NT2/D1 (cell line): ENCODE data around the gene KCTD8.

Experiments
- DNase-seq: peaks from one replicate; pipeline ENCODE4 v3.0.0-alpha.2; 2011; ENCODE audit warnings: low read depth, low spot score
- H3K27me3 ChIP-seq: 2 replicates; pipeline ENCODE4 v1.6.0; 2011; ENCODE audit warnings: mild to moderate bottlenecking; ENCODE audit not compliant: insufficient read length, insufficient read depth
- H3K36me3 ChIP-seq: 2 replicates; pipeline ENCODE4 v1.6.1; 2011; ENCODE audit warnings: mild to moderate bottlenecking, low read length, mixed read lengths; ENCODE audit not compliant: insufficient read depth, insufficient read length
- H3K4me1 ChIP-seq: 2 replicates; pipeline ENCODE4 v1.5.1; 2011; ENCODE audit not compliant: insufficient read depth, insufficient read length
- H3K4me3 ChIP-seq: 2 replicates; pipeline ENCODE4 v1.5.1; 2011; ENCODE audit warnings: low read depth; ENCODE audit not compliant: insufficient read length
- H3K9ac ChIP-seq: 2 replicates; pipeline ENCODE4 v1.6.0; 2011; ENCODE audit warnings: low read depth; ENCODE audit not compliant: insufficient read length
- H3K9me3 ChIP-seq: 2 replicates; pipeline ENCODE4 v1.5.1; 2011; ENCODE audit warnings: mild to moderate bottlenecking, low read length; ENCODE audit not compliant: insufficient read depth
- SUZ12 ChIP-seq: IDR thresholded peaks from 2 replicates; pipeline ENCODE4 v1.6.1; 2011; ENCODE audit not compliant: insufficient read length, insufficient read depth; ENCODE audit errors: extremely low read depth
- YY1 ChIP-seq: IDR thresholded peaks from 2 replicates; pipeline ENCODE4 v1.6.1; 2011; ENCODE audit not compliant: insufficient read length, insufficient read depth
- ZNF274 ChIP-seq: IDR thresholded peaks from 2 replicates; pipeline ENCODE4 v1.6.1; 2011; ENCODE audit warnings: mild to moderate bottlenecking, low read depth, low read length

Gene KCTD8

DNA sequence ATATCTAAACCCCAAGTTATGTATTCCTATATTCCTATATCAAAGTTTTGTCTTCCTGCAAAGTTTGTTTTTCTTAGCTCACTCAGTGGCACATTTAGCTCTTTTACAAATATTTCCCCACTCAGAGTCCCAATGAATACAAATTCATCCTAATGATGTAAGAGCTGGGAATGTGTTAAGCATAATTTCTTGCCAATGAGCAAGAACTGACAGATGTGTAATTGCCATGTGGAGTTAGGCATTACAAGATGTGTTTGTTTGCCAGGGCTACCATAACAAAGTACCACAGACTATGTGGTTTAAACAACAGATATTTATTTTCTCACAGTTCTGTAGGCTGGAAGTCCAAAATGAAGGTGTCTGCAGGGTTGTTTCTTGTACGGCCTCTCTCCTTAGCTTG lies 302.1 kb downstream of the KCTD8 start:
- Histone ChIP-seq H3K4me3 (no peak overlapping the region), H3K36me3 (no peaks in the 10 kb centered on the region), H3K9me3 (no peaks in the 10 kb centered on the region), H3K4me1 (no peaks in the 10 kb centered on the region), H3K27me3 (no peaks in the 10 kb centered on the region), H3K9ac (no peak overlapping the region)
- DNase-seq, result no peak
- TF ChIP-seq SUZ12 (no peak), YY1 (no peak), ZNF274 (no peak)

DNA sequence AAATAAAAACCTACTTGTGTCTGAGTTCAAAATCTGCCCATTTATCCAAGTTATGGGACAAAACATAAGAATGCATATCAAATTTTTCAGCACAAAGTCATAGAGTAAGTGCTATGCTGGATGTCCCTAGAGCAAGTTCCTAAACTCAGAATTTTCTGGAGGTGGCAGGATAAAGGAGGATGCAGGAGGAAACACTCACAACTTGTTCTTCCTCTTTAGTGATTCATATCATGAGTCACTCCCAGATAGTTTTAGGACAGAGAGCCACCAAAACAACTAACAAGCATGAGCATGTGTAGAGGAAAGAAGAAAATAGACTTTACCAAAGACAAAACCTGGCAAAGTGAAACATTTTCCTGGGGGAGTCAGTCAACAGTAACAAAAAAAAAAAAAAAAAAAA lies 302.7 kb downstream of the KCTD8 start:
- TF ChIP-seq SUZ12 (no peak), ZNF274 (no peak), YY1 (no peak)
- DNase-seq, result no peak

DNA sequence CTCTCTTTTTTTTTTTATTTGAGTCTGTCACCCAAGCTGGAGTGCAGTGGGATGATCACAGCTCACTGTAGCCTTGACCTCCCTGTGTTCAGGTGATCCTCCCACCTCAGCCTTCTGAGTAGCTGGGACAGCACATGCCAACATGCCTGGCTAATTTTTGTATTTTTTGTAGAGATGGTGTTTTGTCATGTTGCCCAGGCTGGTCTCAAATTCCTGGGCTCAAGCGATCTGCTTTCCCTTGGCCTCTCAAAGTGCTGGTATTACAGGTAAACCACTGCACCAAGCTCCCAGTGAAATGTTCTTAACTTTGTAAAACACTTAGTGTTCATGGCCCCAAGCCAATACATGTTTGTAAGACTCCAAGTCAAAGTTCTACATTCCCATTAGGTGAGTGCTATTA lies 316.1 kb downstream of the KCTD8 start:
- H3K9me3 ChIP-seq, result no peaks in the 10 kb centered on the region
- H3K4me3 ChIP-seq, result no peak overlapping the region
- DNase-seq, result no peak
- H3K4me1 ChIP-seq, result no peaks in the 10 kb centered on the region
- no peaks in the 10 kb centered on the region for H3K36me3 ChIP-seq
- TF ChIP-seq YY1 (no peak), SUZ12 (no peak), ZNF274 (no peak)
- no peak overlapping the region for H3K9ac ChIP-seq
- no peaks in the 10 kb centered on the region for H3K27me3 ChIP-seq

More for the DNA sequence above, 302.7 kb downstream of the KCTD8 start:
- H3K36me3 ChIP-seq, result no peaks in the 10 kb centered on the region
- H3K9ac ChIP-seq, result no peak overlapping the region
- no peak overlapping the region for H3K4me3 ChIP-seq
- no peaks in the 10 kb centered on the region for H3K9me3 ChIP-seq
- no peaks in the 10 kb centered on the region for H3K4me1 ChIP-seq
- H3K27me3 ChIP-seq, result no peaks in the 10 kb centered on the region
